Body of pancreas (tissue), 4 donors: ENCODE results near the gene MYO5B. TPM values are rescaled to one million over a fixed set of nuclear protein-coding genes. Genes with fewer than 3 reads are reported as not detected.

Experiments
- ATAC-seq: fragments of 150-250 bp; one replicate; pipeline ENCODE4 v1.9.1; 2016
- DNase-seq, 4 donors: peaks; one replicate each; pipeline ENCODE4 v3.0.0-alpha.2; 2019
- H3K27ac ChIP-seq, 4 donors: fragments of 200-600 bp; sonication (generic); 1 replicate in 3 of 4; 2 replicates in 1 of 4; pipeline versions ENCODE4 v1.5.1 to v1.6.1; 2016 to 2019; ENCODE audit warnings: mild to moderate bottlenecking in 1 of 4, mixed read lengths in 1 of 4, moderate library complexity in 1 of 4
- H3K27me3 ChIP-seq, 2 donors: fragments of 200-600 bp; sonication (generic); one replicate each; pipeline ENCODE4 v1.6.0; 2016; ENCODE audit warnings: mild to moderate bottlenecking in 1 of 2
- H3K36me3 ChIP-seq, 2 donors: fragments of 200-600 bp; sonication (generic); replicated peaks in 1 of 2; 2 replicates each; pipeline ENCODE4 v1.5.1; 2016; ENCODE audit warnings: low read depth in 2 of 2; ENCODE audit not compliant: insufficient read depth in 1 of 2
- H3K4me1 ChIP-seq: fragments of 200-600 bp; sonication (generic); one replicate; pipeline ENCODE4 v1.6.0; 2016
- H3K4me3 ChIP-seq, 2 donors: fragments of 200-600 bp; sonication (generic); 1 replicate in 1 of 2; 2 replicates in 1 of 2; pipeline ENCODE4 v1.5.1; 2016 to 2019
- H3K9me3 ChIP-seq, 3 donors: fragments of 200-600 bp; sonication (generic); 1 replicate in 2 of 3; 2 replicates in 1 of 3; pipeline ENCODE4 v1.5.1; 2016
- CTCF ChIP-seq, 7 experiments: fragments of 450-650 bp in 4 of 7; fragments of 200-600 bp in 3 of 7; sonication (generic) in 3 of 7; IDR thresholded peaks; one replicate each; pipeline ENCODE4 v1.5.1; 2016 to 2019; ENCODE audit warnings: antibody characterized with exemption in 7 of 7
- POLR2A ChIP-seq, 3 donors: fragments of 450-650 bp; IDR thresholded peaks; one replicate each; pipeline ENCODE4 v1.6.1; 2016; ENCODE audit warnings: antibody characterized with exemption in 3 of 3, mild to moderate bottlenecking in 2 of 3
- WGBS, 2 donors: methylation state at CpG; one replicate each; pipeline ENCODE4 v1.1.5; 2017; 5-methylcytosine and 5-hydroxymethylcytosine counted together
- intact Hi-C: fragments of 100-400 bp; cut with DNase I; formaldehyde crosslinking; loops from one replicate; pipeline ENCODE4 v1.15.1; 2023
- total RNA-seq, 2 donors: library from RNA; depleted of rRNA; stranded (reverse); fragments of >200 nt; gene quantifications; one replicate each; pipeline ENCODE4 v1.1.0, GENCODE V29; 2016

The MYO5B gene
- total RNA-seq, 2 donors from 2014 or later: 17.1 to 18.2 TPM

- WGBS, 2 donors: 10 to 13% methylated on average over 1 of the region's 1 CpG
- Histone ChIP-seq H3K27ac (no peak overlapping the region), H3K4me3 (no peak overlapping the region), H3K27me3 (no peaks in the 10 kb centered on the region), H3K9me3 (no peaks in the 10 kb centered on the region), H3K4me1 (peaks cover 48% of the 10 kb centered on the region), H3K36me3 (no peaks in the 10 kb centered on the region)
- no peak for ATAC-seq
- TF ChIP-seq CTCF (IDR thresholded peaks at IDR 0.05): no peak
- TF ChIP-seq POLR2A (IDR thresholded peaks at IDR 0.05): no peak
- no peak for DNase-seq
- intact Hi-C loops: no loop called here
Observed at GRCh38 chr18:50163505-50163904, 31.4 kb downstream of the MYO5B start.

- Histone ChIP-seq H3K27ac (no peak overlapping the region), H3K36me3 (no peaks in the 10 kb centered on the region), H3K9me3 (no peaks in the 10 kb centered on the region), H3K4me1 (peaks cover 51% of the 10 kb centered on the region), H3K4me3 (no peak overlapping the region), H3K27me3 (no peaks in the 10 kb centered on the region)
- no peak for ATAC-seq
- TF ChIP-seq POLR2A (IDR thresholded peaks at IDR 0.05) (no peak), CTCF (IDR thresholded peaks at IDR 0.05) (no peak)
- WGBS, 2 donors: 53 to 55% methylated on average over 9 of the region's 9 CpGs
- no peak for DNase-seq
- intact Hi-C loops: no loop called here
Observed at GRCh38 chr18:50162486-50163304, 32.3 kb downstream of the MYO5B start.

GRCh38 chr18:50161597-50162205 is 33.2 kb downstream of the MYO5B start:
- no peaks in the 10 kb centered on the region for H3K9me3 ChIP-seq
- no peak overlapping the region for H3K27ac ChIP-seq
- 67 to 81% methylated on average over 4 of the region's 4 CpGs for WGBS, 2 donors
- H3K27me3 ChIP-seq: no peaks in the 10 kb centered on the region
- ATAC-seq (no peak), DNase-seq (no peak)
- H3K4me3 ChIP-seq: no peak overlapping the region
- TF ChIP-seq POLR2A (IDR thresholded peaks at IDR 0.05) (no peak), CTCF (IDR thresholded peaks at IDR 0.05) (no peak)
- intact Hi-C loops: no loop called here
- peaks cover 51% of the 10 kb centered on the region for H3K4me1 ChIP-seq
- no peaks in the 10 kb centered on the region for H3K36me3 ChIP-seq

- Histone ChIP-seq H3K9me3 (no peaks in the 10 kb centered on the region), H3K27ac (peak overlapping the region; percentile 27 to 64 (median 46)), H3K36me3 (no peaks in the 10 kb centered on the region), H3K4me1 (peaks cover 51% of the 10 kb centered on the region), H3K27me3 (no peaks in the 10 kb centered on the region), H3K4me3 (no peak overlapping the region)
- TF ChIP-seq CTCF (IDR thresholded peaks at IDR 0.05) (no peak), POLR2A (IDR thresholded peaks at IDR 0.05) (no peak)
- intact Hi-C loops: no loop called here
- WGBS, 2 donors: 48 to 60% methylated on average over 9 to 10 of the region's 10 CpGs
- DNase-seq (no peak), ATAC-seq (no peak)
Observed at GRCh38 chr18:50159654-50160046, 35.3 kb downstream of the MYO5B start.
